GM23338 (cell line): ENCODE measurements around the gene WNT1. TPM values are rescaled to one million over a fixed set of nuclear protein-coding genes. Genes with fewer than 3 reads are reported as not detected.
A peak's percentile ranks its signal among the peaks of the same experiment; 100 is the strongest.

ENCODE experiments used
- ATAC-seq: fragments of 200-7000 bp; cut with Tn5 transposase; 3 replicates; pipeline ENCODE4 v1.9.1; 2020
- DNase-seq: peaks from one replicate; pipeline ENCODE4 v3.0.0-alpha.2; 2015; ENCODE audit warnings: low spot score
- H2AFZ ChIP-seq: fragments of 200-600 bp; sonication (generic); 2 replicates; pipeline ENCODE4 v1.8.0; 2016; ENCODE audit warnings: antibody characterized with exemption, mild to moderate bottlenecking, moderate library complexity
- H3F3A ChIP-seq: fragments of 200-600 bp; sonication (generic); replicated peaks from 2 replicates; pipeline ENCODE4 v1.8.0; 2017; ENCODE audit warnings: antibody characterized with exemption, mixed run types, low read depth
- H3K27ac ChIP-seq: fragments of 200-600 bp; sonication (generic); 2 replicates; pipeline ENCODE4 v1.6.1; 2016; ENCODE audit warnings: low read depth
- H3K27me3 ChIP-seq: fragments of 200-600 bp; sonication (generic); 2 replicates; pipeline ENCODE4 v1.8.0; 2016; ENCODE audit warnings: mild to moderate bottlenecking, mixed run types, moderate library complexity; ENCODE audit not compliant: insufficient read depth
- H3K36me3 ChIP-seq: fragments of 200-600 bp; sonication (generic); 2 replicates; pipeline ENCODE4 v1.8.0; 2016; ENCODE audit warnings: mild to moderate bottlenecking; ENCODE audit not compliant: insufficient read depth
- H3K4me1 ChIP-seq: fragments of 200-600 bp; sonication (generic); 2 replicates; pipeline ENCODE4 v1.8.0; 2016; ENCODE audit warnings: mild to moderate bottlenecking, moderate library complexity; ENCODE audit not compliant: insufficient read depth
- H3K4me2 ChIP-seq: fragments of 200-600 bp; sonication (generic); 2 replicates; pipeline ENCODE4 v1.7.1; 2017; ENCODE audit warnings: mixed run types
- H3K4me3 ChIP-seq: fragments of 200-600 bp; sonication (generic); 2 replicates; pipeline ENCODE4 v1.6.1; 2016; ENCODE audit warnings: mixed run types
- H3K79me2 ChIP-seq: fragments of 200-600 bp; sonication (generic); replicated peaks from 2 replicates; pipeline ENCODE4 v1.8.0; 2017; ENCODE audit warnings: mild to moderate bottlenecking; ENCODE audit not compliant: insufficient read depth
- H3K9me2 ChIP-seq: fragments of 200-600 bp; sonication (generic); 2 replicates; pipeline ENCODE4 v1.8.0; 2017; ENCODE audit not compliant: insufficient read depth
- H4K20me1 ChIP-seq: fragments of 200-600 bp; sonication (generic); replicated peaks from 2 replicates; pipeline ENCODE4 v1.8.0; 2017; ENCODE audit warnings: mild to moderate bottlenecking; ENCODE audit not compliant: insufficient read depth
- H3K27ac Mint-ChIP-seq: 2 replicates; pipeline ENCODE4 v1.8.0; 2020; ENCODE audit warnings: inconsistent platforms, mild to moderate bottlenecking, moderate library complexity, mixed read lengths
- H3K27me3 Mint-ChIP-seq: 3 replicates; pipeline ENCODE4 v1.8.0; 2022; ENCODE audit warnings: low read depth, mild to moderate bottlenecking, moderate library complexity, mixed read lengths, inconsistent platforms; ENCODE audit not compliant: insufficient read depth, poor library complexity
- H3K36me3 Mint-ChIP-seq: 3 replicates; pipeline ENCODE4 v1.8.0; 2021; ENCODE audit warnings: low read depth, mild to moderate bottlenecking, inconsistent platforms, moderate library complexity, mixed read lengths
- H3K4me1 Mint-ChIP-seq: 3 replicates; pipeline ENCODE4 v1.8.0; 2020; ENCODE audit warnings: mild to moderate bottlenecking, inconsistent platforms, mixed read lengths
- H3K4me3 Mint-ChIP-seq: 3 replicates; pipeline ENCODE4 v1.8.0; 2021; ENCODE audit warnings: moderate library complexity, mild to moderate bottlenecking, inconsistent platforms, mixed read lengths
- H3K9me3 Mint-ChIP-seq: 3 replicates; pipeline ENCODE4 v1.8.0; 2020; ENCODE audit warnings: moderate library complexity, mild to moderate bottlenecking, inconsistent platforms, mixed read lengths
- NANOG ChIP-seq: IDR thresholded peaks from 2 replicates; pipeline ENCODE4 v1.6.1; 2016; ENCODE audit warnings: antibody characterized with exemption, borderline replicate concordance
- STAT1 ChIP-seq: IDR thresholded peaks from one replicate; pipeline ENCODE4 v1.6.1; 2016; ENCODE audit warnings: antibody characterized with exemption; ENCODE audit not compliant: unreplicated experiment
- polyA plus RNA-seq: library from polyadenylated mRNA; unstranded; fragments of >200 nt; fragmentation: Nextera tagmentation; extraction: Ambion mirVana; gene quantifications from 2 replicates; pipeline ENCODE4 v1.2.1, GENCODE V29; 2016
- total RNA-seq: library from RNA; depleted of rRNA; stranded (reverse); fragments of >200 nt; shearing (Covaris generic); gene quantifications from 2 replicates; pipeline ENCODE4 v1.2.3, GENCODE V29; 2014
- TF ChIP-seq, protein P1 (sequence below), 2 experiments: fragments of 200-600 bp in 1 of 2; sonication (generic) in 1 of 2; conservative IDR thresholded peaks; 2 replicates each; pipeline versions ENCODE4 v1.5.1 to v1.6.1; 2016 to 2017; ENCODE audit warnings: antibody characterized with exemption in 2 of 2, low read depth in 2 of 2, mild to moderate bottlenecking in 2 of 2, moderate library complexity in 1 of 2
- TF ChIP-seq, protein P2 (sequence below): IDR thresholded peaks from 2 replicates; pipeline ENCODE4 v1.6.1; 2016; ENCODE audit warnings: antibody characterized with exemption

WNT1 gene
- total and polyA plus RNA-seq, 2 experiments from 2014 or later: not detected

DNA sequence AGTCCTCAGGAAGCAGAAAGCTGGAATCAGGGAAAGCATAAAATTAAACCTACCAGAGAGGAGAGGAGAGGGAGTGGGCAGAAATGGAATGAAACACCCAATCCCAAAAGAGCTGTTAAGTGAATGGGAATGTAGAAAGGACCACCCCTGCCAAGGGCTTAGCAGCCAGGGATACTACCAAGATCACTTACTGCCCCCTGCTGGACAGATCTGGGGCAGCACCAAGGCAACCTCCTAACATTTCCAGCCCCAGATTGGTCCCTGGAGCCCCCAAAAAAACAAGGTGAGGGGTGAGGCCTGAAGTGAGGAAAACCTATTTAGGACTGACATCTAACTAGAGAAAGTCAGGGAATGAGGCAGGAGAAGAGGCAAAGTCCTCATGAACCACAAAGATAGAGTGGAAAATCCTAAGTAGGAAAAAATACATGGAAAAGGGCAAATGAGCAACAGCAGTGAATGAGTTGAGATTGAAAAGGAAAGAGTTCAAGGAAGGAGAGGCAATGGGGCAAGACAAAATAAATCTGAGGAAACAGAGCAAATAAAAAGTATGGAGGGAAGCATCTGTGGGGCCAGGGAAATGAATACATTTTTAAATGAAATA, 41.6 kb upstream of the WNT1 start:
- Mint-ChIP-seq H3K27ac (peak overlapping the region; percentile 19; the same call in 1 of the 2 replicates), H3K4me1 (peaks cover 14% of the 10 kb centered on the region), H3K36me3 (peaks cover 84% of the 10 kb centered on the region), H3K4me3 (no peak overlapping the region; the same call in 2 of the 3 replicates), H3K9me3 (no peaks in the 10 kb centered on the region), H3K27me3 (peaks cover 8% of the 10 kb centered on the region)
- H3K4me1 ChIP-seq: no peaks in the 10 kb centered on the region
- peaks cover 21% of the 10 kb centered on the region for H3K36me3 ChIP-seq
- no peak overlapping the region for H3K4me2 ChIP-seq
- DNase-seq: peak; percentile 94
- peak; percentile 91 for ATAC-seq
- H3K4me3 ChIP-seq: no peak overlapping the region
- no peak overlapping the region for H3K27ac ChIP-seq
- no peak overlapping the region for H2AFZ ChIP-seq
- no peaks in the 10 kb centered on the region for H3K9me2 ChIP-seq
- peaks cover 11% of the 10 kb centered on the region for H3K79me2 ChIP-seq
- H3F3A ChIP-seq: 0 out of 2 replicates have a peak, but pooled peaks cover 3% of the 10 kb centered on the region
- peaks cover 32% of the 10 kb centered on the region for H4K20me1 ChIP-seq
- no peaks in the 10 kb centered on the region for H3K27me3 ChIP-seq
- no peak for TF ChIP-seq NANOG
- TF ChIP-seq, protein P1, sequence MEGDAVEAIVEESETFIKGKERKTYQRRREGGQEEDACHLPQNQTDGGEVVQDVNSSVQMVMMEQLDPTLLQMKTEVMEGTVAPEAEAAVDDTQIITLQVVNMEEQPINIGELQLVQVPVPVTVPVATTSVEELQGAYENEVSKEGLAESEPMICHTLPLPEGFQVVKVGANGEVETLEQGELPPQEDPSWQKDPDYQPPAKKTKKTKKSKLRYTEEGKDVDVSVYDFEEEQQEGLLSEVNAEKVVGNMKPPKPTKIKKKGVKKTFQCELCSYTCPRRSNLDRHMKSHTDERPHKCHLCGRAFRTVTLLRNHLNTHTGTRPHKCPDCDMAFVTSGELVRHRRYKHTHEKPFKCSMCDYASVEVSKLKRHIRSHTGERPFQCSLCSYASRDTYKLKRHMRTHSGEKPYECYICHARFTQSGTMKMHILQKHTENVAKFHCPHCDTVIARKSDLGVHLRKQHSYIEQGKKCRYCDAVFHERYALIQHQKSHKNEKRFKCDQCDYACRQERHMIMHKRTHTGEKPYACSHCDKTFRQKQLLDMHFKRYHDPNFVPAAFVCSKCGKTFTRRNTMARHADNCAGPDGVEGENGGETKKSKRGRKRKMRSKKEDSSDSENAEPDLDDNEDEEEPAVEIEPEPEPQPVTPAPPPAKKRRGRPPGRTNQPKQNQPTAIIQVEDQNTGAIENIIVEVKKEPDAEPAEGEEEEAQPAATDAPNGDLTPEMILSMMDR (conservative IDR thresholded peaks at IDR 0.05; ENCODE audit: low read depth in 2 of 2): peak; percentile 90 to 96
- no peak for TF ChIP-seq STAT1

DNA sequence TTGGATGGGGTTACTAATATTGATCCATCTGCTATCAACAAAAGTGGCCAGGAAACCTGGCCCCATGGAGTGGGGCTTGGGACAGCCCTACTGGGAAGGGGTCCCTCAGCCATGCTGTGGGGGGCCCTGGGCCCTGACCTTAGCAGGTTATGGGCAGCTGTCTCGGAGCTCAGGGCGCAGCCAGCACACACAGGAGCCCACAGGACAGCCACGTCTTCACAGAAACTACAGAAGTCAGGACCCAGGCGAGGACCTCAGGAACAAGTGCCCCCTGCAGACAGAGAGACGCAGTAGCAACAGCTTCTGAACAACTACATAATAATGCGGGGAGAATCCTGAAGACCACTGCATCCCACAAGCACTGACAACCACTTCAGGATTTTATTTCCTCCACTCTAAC, 41.0 kb upstream of the WNT1 start:
- TF ChIP-seq, protein P2, sequence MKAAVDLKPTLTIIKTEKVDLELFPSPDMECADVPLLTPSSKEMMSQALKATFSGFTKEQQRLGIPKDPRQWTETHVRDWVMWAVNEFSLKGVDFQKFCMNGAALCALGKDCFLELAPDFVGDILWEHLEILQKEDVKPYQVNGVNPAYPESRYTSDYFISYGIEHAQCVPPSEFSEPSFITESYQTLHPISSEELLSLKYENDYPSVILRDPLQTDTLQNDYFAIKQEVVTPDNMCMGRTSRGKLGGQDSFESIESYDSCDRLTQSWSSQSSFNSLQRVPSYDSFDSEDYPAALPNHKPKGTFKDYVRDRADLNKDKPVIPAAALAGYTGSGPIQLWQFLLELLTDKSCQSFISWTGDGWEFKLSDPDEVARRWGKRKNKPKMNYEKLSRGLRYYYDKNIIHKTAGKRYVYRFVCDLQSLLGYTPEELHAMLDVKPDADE: no peak
- TF ChIP-seq, protein P1 (conservative IDR thresholded peaks at IDR 0.05; ENCODE audit: low read depth in 2 of 2): peak; percentile 55 to 59; a peak in 3 of 4 replicates
- H3K27ac ChIP-seq: no peak overlapping the region
- peaks cover 21% of the 10 kb centered on the region for H3K36me3 ChIP-seq
- Mint-ChIP-seq H3K4me3 (no peak overlapping the region), H3K36me3 (peaks cover 83% of the 10 kb centered on the region), H3K9me3 (no peaks in the 10 kb centered on the region), H3K27me3 (peaks cover 8% of the 10 kb centered on the region), H3K27ac (peak overlapping the region; percentile 25; the same call in 1 of the 2 replicates), H3K4me1 (peaks cover 14% of the 10 kb centered on the region)
- no peak overlapping the region for H2AFZ ChIP-seq
- H3K4me1 ChIP-seq: no peaks in the 10 kb centered on the region
- no peak overlapping the region for H3K4me3 ChIP-seq
- H3K9me2 ChIP-seq: no peaks in the 10 kb centered on the region
- H3K27me3 ChIP-seq: no peaks in the 10 kb centered on the region
- no peak overlapping the region for H3K4me2 ChIP-seq
- H3F3A ChIP-seq: 0 out of 2 replicates have a peak, but pooled peaks cover 3% of the 10 kb centered on the region
- DNase-seq: peak; percentile 74
- peaks cover 39% of the 10 kb centered on the region for H4K20me1 ChIP-seq
- peaks cover 18% of the 10 kb centered on the region for H3K79me2 ChIP-seq
- peak; percentile 81 for ATAC-seq
